RWPE1 (cell line): ENCODE data around the gene PHACTR2.
"Not testable (repeated sequence)": the region's sequence is repeated elsewhere in the genome, so short reads cannot be mapped to it uniquely, and the experiment has no call there.

Experiments used
- CTCF ChIA-PET: fragments of 350-600 bp; sonication (Branson Sonifier 250); formaldehyde crosslinking; extraction: SDS; loops from one replicate; lab custom pipeline; 2021; lab: Yijun Ruan, JAX
- POLR2A ChIA-PET: fragments of 400-600 bp; formaldehyde crosslinking; extraction: SDS; loops from one replicate; lab custom pipeline; 2020; ENCODE audit warnings: antibody characterized with exemption; ENCODE audit not compliant: low non-redundant PET; lab: Yijun Ruan, JAX
- DNase-seq: peaks from one replicate; pipeline ENCODE4 v3.0.0; 2012; ENCODE audit warnings: low spot score
- H3K27ac ChIP-seq: fragments of 450-650 bp; 2 replicates; pipeline ENCODE4 v1.5.1; 2017
- CTCF ChIP-seq: fragments of 450-650 bp; conservative IDR thresholded peaks from 2 replicates; pipeline ENCODE4 v1.5.1; 2017; ENCODE audit warnings: low read depth, mild to moderate bottlenecking

The PHACTR2 gene

GRCh38 chr6:143867236-143867635, 189.5 kb downstream of the PHACTR2 start:
- H3K27ac ChIP-seq: no peak overlapping the region
- POLR2A ChIA-PET: no interaction called here
- TF ChIP-seq CTCF: no peak
- CTCF ChIA-PET: interaction anchor here (0.6 kb wide), 1 partner anchor 118 kb away, joined by 3 read pairs; no protein-coding TSS in a partner anchor
- DNase-seq: no peak

- POLR2A ChIA-PET: not testable (repeated sequence)
These were observed 191.0 kb downstream of the PHACTR2 start for GRCh38 chr6:143868808-143869207.

GRCh38 chr6:143871202-143871730, 193.5 kb downstream of the PHACTR2 start:
- POLR2A ChIA-PET: not testable (repeated sequence)

More at GRCh38 chr6:143868808-143869207, 191.0 kb downstream of the PHACTR2 start:
- DNase-seq, CTCF ChIA-PET, H3K27ac ChIP-seq: not testable (repeated sequence)

GRCh38 chr6:143872201-143872600, 194.4 kb downstream of the PHACTR2 start:
- ChIA-PET POLR2A (no interaction called here), CTCF (no interaction called here)
- H3K27ac ChIP-seq: no peak overlapping the region
- TF ChIP-seq CTCF: no peak
- no peak for DNase-seq

More at GRCh38 chr6:143871202-143871730, 193.5 kb downstream of the PHACTR2 start:
- H3K27ac ChIP-seq, DNase-seq, CTCF ChIA-PET: not testable (repeated sequence)

GRCh38 chr6:143873600-143873999, 195.8 kb downstream of the PHACTR2 start:
- CTCF ChIA-PET: interaction anchor here (0.7 kb wide), 1 partner anchor 348 kb away, joined by 3 read pairs; no protein-coding TSS in a partner anchor
- H3K27ac ChIP-seq, POLR2A ChIA-PET, DNase-seq: not testable (repeated sequence)

GRCh38 chr6:143874503-143874902, 196.7 kb downstream of the PHACTR2 start:
- POLR2A ChIA-PET, CTCF ChIA-PET, H3K27ac ChIP-seq, DNase-seq: not testable (repeated sequence)

GRCh38 chr6:143877584-143878271, 200.0 kb downstream of the PHACTR2 start:
- DNase-seq: no peak
- no peak for TF ChIP-seq CTCF
- ChIA-PET CTCF (interaction anchor here (0.6 kb wide), 1 partner anchor 267 kb away, joined by 4 read pairs; no protein-coding TSS in a partner anchor), POLR2A (no interaction called here)
- H3K27ac ChIP-seq: no peak overlapping the region

GRCh38 chr6:143878272-143878760, 200.6 kb downstream of the PHACTR2 start:
- peak; percentile 24 for DNase-seq
- ChIA-PET POLR2A (no interaction called here), CTCF (interaction anchor here (0.6 kb wide), 1 partner anchor 268 kb away, joined by 4 read pairs; no protein-coding TSS in a partner anchor)
- no peak for TF ChIP-seq CTCF
- H3K27ac ChIP-seq: no peak overlapping the region
